ENCODE measurements around the gene MTPN. TPM values are rescaled to one million over a fixed set of nuclear protein-coding genes. Genes with fewer than 3 reads are reported as not detected.

MTPN gene
- polyA plus RNA-seq, 4 donors: 56.7 to 88.8 (median 62.4) TPM

GRCh38 chr7:135905355-135905754 lies 71.8 kb downstream of the MTPN start:
- WGBS, 3 donors: 68 to 89% (median 82%) methylated on average over 4 of the region's 4 CpGs
- Histone ChIP-seq H3K9me3 (ENCODE audit: control insufficient read depth in 2 of 2, insufficient read depth in 1 of 2, low read depth in 1 of 2, low read length in 1 of 2) (no peaks in the 10 kb centered on the region), H3K36me3 (ENCODE audit: control insufficient read depth in 3 of 3, insufficient read depth in 2 of 3, low read depth in 1 of 3, low read length in 3 of 3) (no peaks in the 10 kb centered on the region), H3K4me3 (ENCODE audit: low read depth in 1 of 3, low read length in 3 of 3) (no peak overlapping the region), H3K27me3 (ENCODE audit: control insufficient read depth in 3 of 3, insufficient read depth in 3 of 3, low read length in 3 of 3) (no peaks in the 10 kb centered on the region), H3K4me1 (ENCODE audit: control insufficient read depth in 3 of 3, insufficient read depth in 2 of 3, low read depth in 1 of 3, low read length in 2 of 3) (no peaks in the 10 kb centered on the region), H3K27ac (ENCODE audit: low read depth in 1 of 3, low read length in 2 of 3) (no peak overlapping the region)
- no peak for DNase-seq
- no peak for FAIRE-seq

GRCh38 chr7:135904282-135904681 lies 72.9 kb downstream of the MTPN start:
- DNase-seq (no peak), FAIRE-seq (no peak)
- no peak overlapping the region for H3K27ac ChIP-seq (ENCODE audit: low read depth in 1 of 3, low read length in 2 of 3)
- no peaks in the 10 kb centered on the region for H3K36me3 ChIP-seq (ENCODE audit: control insufficient read depth in 3 of 3, insufficient read depth in 2 of 3, low read depth in 1 of 3, low read length in 3 of 3)
- H3K9me3 ChIP-seq (ENCODE audit: control insufficient read depth in 2 of 2, insufficient read depth in 1 of 2, low read depth in 1 of 2, low read length in 1 of 2): no peaks in the 10 kb centered on the region
- no peaks in the 10 kb centered on the region for H3K4me1 ChIP-seq (ENCODE audit: control insufficient read depth in 3 of 3, insufficient read depth in 2 of 3, low read depth in 1 of 3, low read length in 2 of 3)
- WGBS, 3 donors: 60 to 75% (median 71%) methylated on average over 3 of the region's 3 CpGs
- no peaks in the 10 kb centered on the region for H3K27me3 ChIP-seq (ENCODE audit: control insufficient read depth in 3 of 3, insufficient read depth in 3 of 3, low read length in 3 of 3)
- H3K4me3 ChIP-seq (ENCODE audit: low read depth in 1 of 3, low read length in 3 of 3): no peak overlapping the region

- FAIRE-seq: no peak
- Histone ChIP-seq H3K9me3 (ENCODE audit: control insufficient read depth in 2 of 2, insufficient read depth in 1 of 2, low read depth in 1 of 2, low read length in 1 of 2) (no peaks in the 10 kb centered on the region), H3K4me1 (ENCODE audit: control insufficient read depth in 3 of 3, insufficient read depth in 2 of 3, low read depth in 1 of 3, low read length in 2 of 3) (no peaks in the 10 kb centered on the region), H3K27ac (ENCODE audit: low read depth in 1 of 3, low read length in 2 of 3) (no peak overlapping the region), H3K4me3 (ENCODE audit: low read depth in 1 of 3, low read length in 3 of 3) (no peak overlapping the region), H3K36me3 (ENCODE audit: control insufficient read depth in 3 of 3, insufficient read depth in 2 of 3, low read depth in 1 of 3, low read length in 3 of 3) (no peaks in the 10 kb centered on the region), H3K27me3 (ENCODE audit: control insufficient read depth in 3 of 3, insufficient read depth in 3 of 3, low read length in 3 of 3) (no peaks in the 10 kb centered on the region)
- no peak for DNase-seq
- 83 to 93% (median 88%) methylated on average over 6 of the region's 6 CpGs for WGBS, 3 donors
Observed at GRCh38 chr7:135901585-135902540, 75.3 kb downstream of the MTPN start.

GRCh38 chr7:135900065-135900546 lies 77.1 kb downstream of the MTPN start:
- Histone ChIP-seq H3K27me3 (ENCODE audit: control insufficient read depth in 3 of 3, insufficient read depth in 3 of 3, low read length in 3 of 3) (no peaks in the 10 kb centered on the region), H3K4me3 (ENCODE audit: low read depth in 1 of 3, low read length in 3 of 3) (no peak overlapping the region), H3K27ac (ENCODE audit: low read depth in 1 of 3, low read length in 2 of 3) (no peak overlapping the region), H3K9me3 (ENCODE audit: control insufficient read depth in 2 of 2, insufficient read depth in 1 of 2, low read depth in 1 of 2, low read length in 1 of 2) (no peaks in the 10 kb centered on the region), H3K4me1 (ENCODE audit: control insufficient read depth in 3 of 3, insufficient read depth in 2 of 3, low read depth in 1 of 3, low read length in 2 of 3) (no peaks in the 10 kb centered on the region), H3K36me3 (ENCODE audit: control insufficient read depth in 3 of 3, insufficient read depth in 2 of 3, low read depth in 1 of 3, low read length in 3 of 3) (no peaks in the 10 kb centered on the region)
- DNase-seq (no peak), FAIRE-seq (no peak)
- WGBS, 3 donors: 67 to 84% (median 77%) methylated on average over 5 of the region's 5 CpGs

GRCh38 chr7:135899458-135900064 lies 77.6 kb downstream of the MTPN start:
- FAIRE-seq (no peak), DNase-seq (no peak)
- Histone ChIP-seq H3K36me3 (ENCODE audit: control insufficient read depth in 3 of 3, insufficient read depth in 2 of 3, low read depth in 1 of 3, low read length in 3 of 3) (no peaks in the 10 kb centered on the region), H3K4me1 (ENCODE audit: control insufficient read depth in 3 of 3, insufficient read depth in 2 of 3, low read depth in 1 of 3, low read length in 2 of 3) (no peaks in the 10 kb centered on the region), H3K4me3 (ENCODE audit: low read depth in 1 of 3, low read length in 3 of 3) (no peak overlapping the region), H3K27ac (ENCODE audit: low read depth in 1 of 3, low read length in 2 of 3) (no peak overlapping the region), H3K9me3 (ENCODE audit: control insufficient read depth in 2 of 2, insufficient read depth in 1 of 2, low read depth in 1 of 2, low read length in 1 of 2) (no peaks in the 10 kb centered on the region), H3K27me3 (ENCODE audit: control insufficient read depth in 3 of 3, insufficient read depth in 3 of 3, low read length in 3 of 3) (no peaks in the 10 kb centered on the region)
- 68 to 74% (median 70%) methylated on average over 6 of the region's 6 CpGs for WGBS, 3 donors

GRCh38 chr7:135898226-135898625 lies 78.9 kb downstream of the MTPN start:
- no peak for DNase-seq
- no peaks in the 10 kb centered on the region for H3K36me3 ChIP-seq (ENCODE audit: control insufficient read depth in 3 of 3, insufficient read depth in 2 of 3, low read depth in 1 of 3, low read length in 3 of 3)
- no peak for FAIRE-seq
- H3K27me3 ChIP-seq (ENCODE audit: control insufficient read depth in 3 of 3, insufficient read depth in 3 of 3, low read length in 3 of 3): no peaks in the 10 kb centered on the region
- H3K27ac ChIP-seq (ENCODE audit: low read depth in 1 of 3, low read length in 2 of 3): no peak overlapping the region
- H3K4me3 ChIP-seq (ENCODE audit: low read depth in 1 of 3, low read length in 3 of 3): no peak overlapping the region
- WGBS, 3 donors: 70 to 86% (median 79%) methylated on average over 3 of the region's 3 CpGs
- H3K4me1 ChIP-seq (ENCODE audit: control insufficient read depth in 3 of 3, insufficient read depth in 2 of 3, low read depth in 1 of 3, low read length in 2 of 3): no peaks in the 10 kb centered on the region
- no peaks in the 10 kb centered on the region for H3K9me3 ChIP-seq (ENCODE audit: control insufficient read depth in 2 of 2, insufficient read depth in 1 of 2, low read depth in 1 of 2, low read length in 1 of 2)

GRCh38 chr7:135894816-135895215 lies 82.3 kb downstream of the MTPN start:
- no peaks in the 10 kb centered on the region for H3K9me3 ChIP-seq (ENCODE audit: control insufficient read depth in 2 of 2, insufficient read depth in 1 of 2, low read depth in 1 of 2, low read length in 1 of 2)
- no peaks in the 10 kb centered on the region for H3K36me3 ChIP-seq (ENCODE audit: control insufficient read depth in 3 of 3, insufficient read depth in 2 of 3, low read depth in 1 of 3, low read length in 3 of 3)
- 80 to 92% (median 92%) methylated on average over 3 of the region's 3 CpGs for WGBS, 3 donors
- H3K27me3 ChIP-seq (ENCODE audit: control insufficient read depth in 3 of 3, insufficient read depth in 3 of 3, low read length in 3 of 3): no peaks in the 10 kb centered on the region
- H3K27ac ChIP-seq (ENCODE audit: low read depth in 1 of 3, low read length in 2 of 3): no peak overlapping the region
- DNase-seq (no peak), FAIRE-seq (no peak)
- H3K4me1 ChIP-seq (ENCODE audit: control insufficient read depth in 3 of 3, insufficient read depth in 2 of 3, low read depth in 1 of 3, low read length in 2 of 3): no peaks in the 10 kb centered on the region
- H3K4me3 ChIP-seq (ENCODE audit: low read depth in 1 of 3, low read length in 3 of 3): no peak overlapping the region

- H3K9me3 ChIP-seq (ENCODE audit: control insufficient read depth in 2 of 2, insufficient read depth in 1 of 2, low read depth in 1 of 2, low read length in 1 of 2): no peaks in the 10 kb centered on the region
- no peak overlapping the region for H3K4me3 ChIP-seq (ENCODE audit: low read depth in 1 of 3, low read length in 3 of 3)
- no peak overlapping the region for H3K27ac ChIP-seq (ENCODE audit: low read depth in 1 of 3, low read length in 2 of 3)
- H3K4me1 ChIP-seq (ENCODE audit: control insufficient read depth in 3 of 3, insufficient read depth in 2 of 3, low read depth in 1 of 3, low read length in 2 of 3): no peaks in the 10 kb centered on the region
- DNase-seq (no peak), FAIRE-seq (no peak)
- WGBS, 3 donors: 87 to 89% (median 89%) methylated on average over 6 of the region's 6 CpGs
- H3K27me3 ChIP-seq (ENCODE audit: control insufficient read depth in 3 of 3, insufficient read depth in 3 of 3, low read length in 3 of 3): no peaks in the 10 kb centered on the region
- H3K36me3 ChIP-seq (ENCODE audit: control insufficient read depth in 3 of 3, insufficient read depth in 2 of 3, low read depth in 1 of 3, low read length in 3 of 3): no peaks in the 10 kb centered on the region
Observed at GRCh38 chr7:135889823-135890222, 87.3 kb downstream of the MTPN start.
